Measurements from ENCODE around the gene LAMP5. TPM values are rescaled to one million over a fixed set of nuclear protein-coding genes. Genes with fewer than 3 reads are reported as not detected.

LAMP5 gene
- total RNA-seq, 6 donors from 2014 or later = 0.09 to 0.51 TPM; not detected in 4

- TF ChIP-seq POLR2A (IDR thresholded peaks at IDR 0.05) (no peak), EP300 (IDR thresholded peaks at IDR 0.05) (no peak), POLR2AphosphoS5 (IDR thresholded peaks at IDR 0.05) (no peak)
- TF ChIP-seq, protein P1, sequence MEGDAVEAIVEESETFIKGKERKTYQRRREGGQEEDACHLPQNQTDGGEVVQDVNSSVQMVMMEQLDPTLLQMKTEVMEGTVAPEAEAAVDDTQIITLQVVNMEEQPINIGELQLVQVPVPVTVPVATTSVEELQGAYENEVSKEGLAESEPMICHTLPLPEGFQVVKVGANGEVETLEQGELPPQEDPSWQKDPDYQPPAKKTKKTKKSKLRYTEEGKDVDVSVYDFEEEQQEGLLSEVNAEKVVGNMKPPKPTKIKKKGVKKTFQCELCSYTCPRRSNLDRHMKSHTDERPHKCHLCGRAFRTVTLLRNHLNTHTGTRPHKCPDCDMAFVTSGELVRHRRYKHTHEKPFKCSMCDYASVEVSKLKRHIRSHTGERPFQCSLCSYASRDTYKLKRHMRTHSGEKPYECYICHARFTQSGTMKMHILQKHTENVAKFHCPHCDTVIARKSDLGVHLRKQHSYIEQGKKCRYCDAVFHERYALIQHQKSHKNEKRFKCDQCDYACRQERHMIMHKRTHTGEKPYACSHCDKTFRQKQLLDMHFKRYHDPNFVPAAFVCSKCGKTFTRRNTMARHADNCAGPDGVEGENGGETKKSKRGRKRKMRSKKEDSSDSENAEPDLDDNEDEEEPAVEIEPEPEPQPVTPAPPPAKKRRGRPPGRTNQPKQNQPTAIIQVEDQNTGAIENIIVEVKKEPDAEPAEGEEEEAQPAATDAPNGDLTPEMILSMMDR (IDR thresholded peaks at IDR 0.05) = no peak
- WGBS, 2 donors = 79 to 81% methylated on average over 4 of the region's 4 CpGs
- Histone ChIP-seq H3K4me1 (no peaks in the 10 kb centered on the region), H3K27me3 (no peaks in the 10 kb centered on the region), H3K9me3 (no peaks in the 10 kb centered on the region), H3K27ac (no peak overlapping the region), H3K4me3 (no peak overlapping the region), H3K36me3 (no peaks in the 10 kb centered on the region)
- ATAC-seq (ENCODE audit: low FRiP score in 2 of 2) (no peak), DNase-seq (no peak)
These were observed 16.1 kb upstream of the LAMP5 start for GRCh38 chr20:9498322-9498721.

DNA sequence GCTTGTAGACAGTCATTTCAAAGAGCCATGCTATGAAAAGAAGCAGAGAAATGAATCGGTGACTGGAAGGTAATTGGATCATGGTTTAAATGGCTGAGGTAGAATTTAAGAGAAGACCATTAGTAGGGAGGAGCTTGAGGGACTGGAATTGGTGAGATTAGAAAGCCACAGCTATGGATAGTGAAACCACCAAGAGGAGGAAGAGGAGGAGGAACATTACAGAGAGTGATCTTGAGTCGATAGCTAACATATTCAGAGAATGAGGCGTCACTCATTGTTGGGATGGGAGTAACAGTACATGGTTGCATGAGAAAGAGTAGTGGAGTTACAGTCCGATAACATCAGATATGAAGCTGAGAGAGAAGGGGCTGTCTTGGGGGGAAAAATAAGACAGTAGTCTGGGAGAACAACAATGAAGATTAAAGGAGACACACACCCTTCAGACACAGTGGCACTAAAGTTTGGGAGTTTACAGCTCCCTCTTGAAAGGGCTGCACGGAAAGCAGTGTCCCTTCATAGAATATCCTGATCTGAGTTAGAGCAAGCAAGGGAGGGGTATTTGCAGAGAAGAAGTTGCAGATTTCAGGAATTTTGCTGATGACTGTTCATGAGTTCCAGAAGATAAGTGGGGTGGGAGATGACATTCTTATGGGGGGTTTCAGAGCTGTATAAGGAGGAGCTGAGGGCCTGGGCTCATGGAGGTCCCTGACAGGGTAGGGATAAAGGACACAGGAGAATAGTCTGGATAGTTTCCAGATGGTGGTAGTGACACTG lies 15.1 kb upstream of the LAMP5 start:
- no peak overlapping the region for H3K4me3 ChIP-seq
- ATAC-seq (ENCODE audit: low FRiP score in 2 of 2) (no peak), DNase-seq (no peak)
- no peaks in the 10 kb centered on the region for H3K27me3 ChIP-seq
- H3K4me1 ChIP-seq = peaks cover 0 to 7% (median 0%) of the 10 kb centered on the region in 4 donors
- WGBS, 2 donors = 86 to 90% methylated on average over 5 of the region's 5 CpGs
- no peak overlapping the region for H3K27ac ChIP-seq
- H3K9me3 ChIP-seq = no peaks in the 10 kb centered on the region
- no peaks in the 10 kb centered on the region for H3K36me3 ChIP-seq
- TF ChIP-seq EP300 (IDR thresholded peaks at IDR 0.05) (no peak), POLR2AphosphoS5 (IDR thresholded peaks at IDR 0.05) (no peak)

DNA sequence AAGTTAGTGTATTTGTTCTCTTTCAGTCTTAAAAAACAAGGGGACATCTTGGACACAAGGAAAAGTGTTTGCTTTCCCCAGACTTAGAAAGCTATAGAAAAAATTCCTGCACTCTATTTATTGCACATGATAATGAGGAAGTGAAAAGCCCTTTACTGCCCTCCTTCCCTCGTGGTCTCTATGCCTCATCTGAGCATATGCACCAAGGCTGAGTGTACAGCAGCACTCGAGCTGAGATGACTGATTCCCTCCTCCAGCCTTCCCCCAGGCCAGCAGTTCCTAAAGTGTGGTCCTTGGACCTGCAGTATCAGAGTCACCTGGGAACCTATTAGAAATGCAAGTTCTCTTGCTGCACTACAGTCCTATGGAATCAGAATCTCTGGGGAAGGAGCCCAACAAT lies 14.3 kb upstream of the LAMP5 start:
- DNase-seq (peak in 1 of 2 donors; percentile 53), ATAC-seq (ENCODE audit: low FRiP score in 2 of 2) (peak in 1 of 2 donors; percentile 77)
- Histone ChIP-seq H3K4me1 (peaks cover 0 to 7% (median 0%) of the 10 kb centered on the region in 4 donors), H3K27me3 (no peaks in the 10 kb centered on the region), H3K4me3 (no peak overlapping the region), H3K9me3 (no peaks in the 10 kb centered on the region), H3K27ac (no peak overlapping the region), H3K36me3 (no peaks in the 10 kb centered on the region)
- 25 to 49% methylated on average over 2 of the region's 2 CpGs for WGBS, 2 donors
- TF ChIP-seq EP300 (IDR thresholded peaks at IDR 0.05) = no peak
- no peak for TF ChIP-seq POLR2A (IDR thresholded peaks at IDR 0.05)
- TF ChIP-seq POLR2AphosphoS5 (IDR thresholded peaks at IDR 0.05) = no peak
- TF ChIP-seq, protein P1 (IDR thresholded peaks at IDR 0.05) = no peak

- ATAC-seq (ENCODE audit: low FRiP score in 2 of 2) = no peak
These were observed 12.9 kb upstream of the LAMP5 start for GRCh38 chr20:9501473-9501872.

GRCh38 chr20:9503526-9504245 lies 10.7 kb upstream of the LAMP5 start:
- Histone ChIP-seq H3K27me3 (peaks cover 0 to 27% (median 11%) of the 10 kb centered on the region in 4 donors), H3K27ac (no peak overlapping the region), H3K4me1 (peaks cover 7 to 23% (median 14%) of the 10 kb centered on the region in 4 donors), H3K9me3 (no peaks in the 10 kb centered on the region), H3K36me3 (no peaks in the 10 kb centered on the region), H3K4me3 (no peak overlapping the region)
- WGBS, 2 donors = 54 to 64% methylated on average over 9 of the region's 9 CpGs
- peak in 1 of 2 donors; percentile 43 for ATAC-seq (ENCODE audit: low FRiP score in 2 of 2)
- TF ChIP-seq POLR2AphosphoS5 (IDR thresholded peaks at IDR 0.05) = no peak
- TF ChIP-seq, protein P1 (IDR thresholded peaks at IDR 0.05) = no peak
- no peak for TF ChIP-seq EP300 (IDR thresholded peaks at IDR 0.05)
- TF ChIP-seq POLR2A (IDR thresholded peaks at IDR 0.05) = no peak
- DNase-seq = no peak

More at GRCh38 chr20:9501473-9501872, 12.9 kb upstream of the LAMP5 start:
- Histone ChIP-seq H3K4me1 (peaks cover 0 to 11% (median 3%) of the 10 kb centered on the region in 4 donors), H3K27me3 (peaks cover 0 to 5% (median 3%) of the 10 kb centered on the region in 4 donors), H3K27ac (no peak overlapping the region), H3K4me3 (no peak overlapping the region), H3K36me3 (no peaks in the 10 kb centered on the region), H3K9me3 (no peaks in the 10 kb centered on the region)
- WGBS, 2 donors = 73 to 81% methylated on average over 2 of the region's 2 CpGs
- no peak for TF ChIP-seq POLR2A (IDR thresholded peaks at IDR 0.05)
- TF ChIP-seq POLR2AphosphoS5 (IDR thresholded peaks at IDR 0.05) = no peak
- TF ChIP-seq, protein P1 (IDR thresholded peaks at IDR 0.05) = no peak
- no peak for TF ChIP-seq EP300 (IDR thresholded peaks at IDR 0.05)
- DNase-seq = no peak

Measured in upper lobe of left lung (tissue), 6 donors.